Gastroesophageal sphincter (tissue), 3 donors: Measurements from ENCODE around the gene HECTD4.
"Not testable (repeated sequence)": the region's sequence is repeated elsewhere in the genome, so short reads cannot be mapped to it uniquely, and the experiment has no call there.

ENCODE experiments used
- CTCF ChIP-seq, 4 experiments: fragments of 200-600 bp in 2 of 4; fragments of 450-650 bp in 2 of 4; sonication (generic) in 1 of 4; IDR thresholded peaks; one replicate each; pipeline ENCODE4 v1.5.1; 2017 to 2019; ENCODE audit warnings: antibody characterized with exemption in 4 of 4, mild to moderate bottlenecking in 2 of 4, moderate library complexity in 2 of 4
- EP300 ChIP-seq: sonication (generic); formaldehyde crosslinking; IDR thresholded peaks from one replicate; pipeline ENCODE4 v1.6.1; 2017; ENCODE audit warnings: antibody characterized with exemption, mild to moderate bottlenecking
- POLR2AphosphoS5 ChIP-seq: sonication (generic); formaldehyde crosslinking; IDR thresholded peaks from one replicate; pipeline ENCODE4 v1.6.1; 2017; ENCODE audit warnings: antibody characterized with exemption

GRCh38 chr12:112334999-112335398 lies 47.2 kb downstream of the HECTD4 start:
- not testable (repeated sequence) for TF ChIP-seq CTCF (IDR thresholded peaks at IDR 0.05); POLR2AphosphoS5; EP300
